Activated T-helper 17 cell treated with anti-CD3 and anti-CD28 coated beads, Interleukin-2, amount 50 U/mL, for 72 hours (primary cell): Measurements from ENCODE around the gene ZNF154. TPM values are rescaled to one million over a fixed set of nuclear protein-coding genes. Genes with fewer than 3 reads are reported as not detected.
"Not testable (repeated sequence)": the region's sequence is repeated elsewhere in the genome, so short reads cannot be mapped to it uniquely, and the experiment has no call there.

Experiments
- ATAC-seq: fragments of 150-1000 bp; cut with Tn5 transposase; replicated peaks from 2 replicates; pipeline ENCODE4 v1.10.0; 2021; ENCODE audit warnings: mild to moderate bottlenecking, moderate library complexity
- H3K27ac Mint-ChIP-seq: one replicate; pipeline ENCODE4 v1.8.0; 2022; ENCODE audit warnings: mixed read lengths
- H3K27me3 Mint-ChIP-seq: one replicate; pipeline ENCODE4 v1.8.0; 2022; ENCODE audit warnings: mixed read lengths
- H3K36me3 Mint-ChIP-seq: one replicate; pipeline ENCODE4 v1.8.0; 2022; ENCODE audit warnings: low read depth, mild to moderate bottlenecking, mixed read lengths
- H3K4me1 Mint-ChIP-seq: one replicate; pipeline ENCODE4 v1.8.0; 2022; ENCODE audit warnings: mixed read lengths
- H3K4me3 Mint-ChIP-seq: one replicate; pipeline ENCODE4 v1.8.0; 2022; ENCODE audit warnings: mild to moderate bottlenecking, mixed read lengths
- H3K9me3 Mint-ChIP-seq: one replicate; pipeline ENCODE4 v1.8.0; 2022; ENCODE audit warnings: mixed read lengths
- total RNA-seq, 2 donors: library from RNA; stranded (reverse); gene quantifications; one replicate each; pipeline ENCODE4 v1.2.3, GENCODE V29; 2022

The ZNF154 gene
- 1 to 10 TPM in 1 of 2 donors, under 1 TPM in 1; 0.35 to 5.6 TPM for total RNA-seq

DNA sequence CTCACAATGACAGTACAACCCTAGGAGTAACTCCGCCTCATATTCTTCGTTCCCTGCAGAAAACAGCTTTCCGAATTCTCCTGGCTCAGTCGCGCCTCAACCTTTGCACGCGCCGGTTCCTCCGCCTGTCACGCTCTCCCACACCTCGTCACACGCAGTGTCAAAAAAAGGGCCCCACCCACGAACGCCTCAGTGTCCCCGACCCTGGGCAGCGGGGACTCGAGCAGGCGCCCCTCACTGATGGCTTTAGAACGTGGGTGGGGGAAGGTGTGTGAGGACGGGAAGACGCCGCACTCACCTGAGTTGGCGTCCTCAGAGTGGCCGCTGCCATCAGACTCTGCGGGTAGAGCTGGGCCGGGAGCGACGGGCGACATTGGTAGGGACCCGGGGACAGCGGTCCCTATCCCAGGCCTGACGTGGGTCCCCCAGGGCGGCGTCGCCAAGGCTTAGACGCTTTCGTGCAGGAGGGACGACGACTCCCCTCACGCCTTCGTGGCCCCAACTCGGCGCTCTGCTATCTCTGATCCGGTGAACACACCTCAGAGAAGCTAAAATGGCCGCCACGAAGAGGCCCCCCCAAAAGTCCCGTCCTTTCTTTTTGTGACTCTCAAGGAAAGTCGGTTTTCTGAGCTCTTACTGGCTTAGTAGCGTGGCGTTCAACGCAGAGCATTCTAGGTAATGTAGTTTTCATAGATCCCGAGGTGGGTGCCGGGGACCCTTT, at the start of gene ZNF154:
Gene ZNF154, minus strand, starts transcription at position 564 of the 721 bp plus-strand sequence. Its CDS starts 233 bp downstream, at position 331.
- Mint-ChIP-seq H3K9me3 (peaks cover 27% of the 10 kb centered on the region), H3K27me3 (no peaks in the 10 kb centered on the region), H3K27ac (peak within 1 kb of the TSS; percentile 92), H3K36me3 (peaks cover 55% of the 10 kb centered on the region), H3K4me1 (peaks cover 14% of the 10 kb centered on the region), H3K4me3 (peak within 1 kb of the TSS; percentile 86)
- peak; percentile 86 for ATAC-seq

DNA sequence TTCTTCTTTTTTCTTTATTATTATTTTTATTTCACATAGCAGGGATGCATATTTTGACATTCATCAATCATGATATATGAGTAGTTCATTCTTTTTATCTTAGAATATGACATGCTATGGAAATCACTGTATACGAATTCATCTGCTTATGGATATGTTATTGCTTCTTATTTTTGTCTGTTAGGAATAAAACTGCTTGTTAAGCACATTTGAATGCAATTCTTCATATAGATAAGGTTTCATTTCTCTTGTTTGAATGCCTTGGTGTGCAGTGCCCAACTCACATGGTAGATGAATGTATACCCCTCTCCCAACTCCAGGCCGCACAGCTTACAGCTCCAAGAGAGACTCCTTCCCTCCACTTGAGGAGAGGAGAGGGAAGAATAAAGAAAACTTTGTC, 48.9 kb upstream of the ZNF154 start:
- Mint-ChIP-seq H3K27ac (no peak overlapping the region), H3K9me3 (peaks cover 10% of the 10 kb centered on the region), H3K36me3 (peaks cover 82% of the 10 kb centered on the region), H3K4me1 (no peaks in the 10 kb centered on the region), H3K27me3 (no peaks in the 10 kb centered on the region), H3K4me3 (no peak overlapping the region)
- no peak for ATAC-seq

- no peaks in the 10 kb centered on the region for H3K4me1 Mint-ChIP-seq
- peaks cover 96% of the 10 kb centered on the region for H3K36me3 Mint-ChIP-seq
- H3K4me3 Mint-ChIP-seq = no peak overlapping the region
- H3K27ac Mint-ChIP-seq = no peak overlapping the region
- no peak for ATAC-seq
- H3K9me3 Mint-ChIP-seq = peaks cover 14% of the 10 kb centered on the region
- no peaks in the 10 kb centered on the region for H3K27me3 Mint-ChIP-seq
Observed at GRCh38 chr19:57755031-57755430, 46.0 kb upstream of the ZNF154 start.

- no peak overlapping the region for H3K27ac Mint-ChIP-seq
- no peaks in the 10 kb centered on the region for H3K4me1 Mint-ChIP-seq
- no peak for ATAC-seq
- no peak overlapping the region for H3K4me3 Mint-ChIP-seq
- H3K9me3 Mint-ChIP-seq = peaks cover 14% of the 10 kb centered on the region
- H3K36me3 Mint-ChIP-seq = peaks cover 98% of the 10 kb centered on the region
- H3K27me3 Mint-ChIP-seq = no peaks in the 10 kb centered on the region
Observed at GRCh38 chr19:57754091-57754673, 45.2 kb upstream of the ZNF154 start.

- H3K27ac Mint-ChIP-seq = peak overlapping the region; percentile 58
- no peak for ATAC-seq
Observed at GRCh38 chr19:57748029-57748428, 39.0 kb upstream of the ZNF154 start.

GRCh38 chr19:57747472-57747807, 38.4 kb upstream of the ZNF154 start:
- Mint-ChIP-seq H3K9me3 (peaks cover 9% of the 10 kb centered on the region), H3K27ac (peak overlapping the region; percentile 95), H3K27me3 (no peaks in the 10 kb centered on the region), H3K4me1 (peaks cover 10% of the 10 kb centered on the region), H3K36me3 (peaks cover 58% of the 10 kb centered on the region), H3K4me3 (peak overlapping the region; percentile 98)
- ATAC-seq = no peak

More at GRCh38 chr19:57748029-57748428, 39.0 kb upstream of the ZNF154 start:
- peak overlapping the region; percentile 98 for H3K4me3 Mint-ChIP-seq
- H3K36me3 Mint-ChIP-seq = peaks cover 64% of the 10 kb centered on the region
- H3K27me3 Mint-ChIP-seq = no peaks in the 10 kb centered on the region
- H3K9me3 Mint-ChIP-seq = peaks cover 9% of the 10 kb centered on the region
- peaks cover 10% of the 10 kb centered on the region for H3K4me1 Mint-ChIP-seq

DNA sequence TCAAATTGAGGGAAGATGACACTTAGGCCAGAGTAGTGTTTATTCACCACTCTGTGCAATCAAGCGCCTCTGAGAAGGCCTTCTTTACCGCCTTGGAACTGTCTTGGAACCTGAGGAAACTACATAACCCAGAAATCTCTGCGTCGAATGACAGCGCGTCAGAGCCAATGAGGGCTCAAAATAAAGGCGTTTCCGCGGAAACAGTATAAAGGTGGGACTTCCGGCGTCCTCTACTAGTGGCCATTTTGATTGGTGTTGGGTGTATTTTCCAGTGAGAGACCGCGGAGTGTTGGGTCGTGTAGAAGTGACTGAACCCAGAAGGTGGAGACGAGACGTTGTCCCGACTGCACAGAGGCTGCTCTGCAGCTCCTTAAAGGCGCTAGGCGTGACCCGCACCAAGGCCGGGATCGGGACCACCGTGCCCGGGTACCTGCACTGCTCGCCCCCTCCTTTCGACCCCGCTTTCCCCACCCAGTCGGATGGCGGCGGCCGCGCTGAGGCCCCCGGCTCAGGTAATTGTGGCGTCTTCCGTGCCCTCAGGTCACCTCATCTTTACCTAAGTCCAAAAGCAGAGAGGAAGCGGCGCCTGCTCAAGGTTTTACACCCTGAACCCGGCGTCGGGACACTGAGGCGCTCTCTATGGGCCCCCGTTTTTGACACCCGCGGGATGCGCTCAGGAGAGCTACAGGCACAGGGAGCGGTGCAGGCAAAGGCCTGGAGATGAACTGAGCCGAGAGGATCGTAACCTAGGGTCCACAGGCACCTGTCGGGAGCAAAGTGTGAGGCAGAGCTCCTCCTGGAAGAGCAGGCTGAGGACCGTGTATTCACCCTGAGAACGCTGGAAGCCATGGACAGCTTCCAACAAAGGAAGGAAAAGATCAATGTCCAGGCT, 37.8 kb upstream of the ZNF154 start, which contains the start of gene ZNF776:
Gene ZNF776, plus strand, starts transcription at position 236 of the 892 bp plus-strand sequence. Its CDS starts 244 bp downstream, at position 480.
- Mint-ChIP-seq H3K27ac (peak within 1 kb of the TSS; percentile 95), H3K27me3 (no peaks in the 10 kb centered on the region), H3K4me3 (peak within 1 kb of the TSS; percentile 98), H3K36me3 (peaks cover 52% of the 10 kb centered on the region), H3K4me1 (peaks cover 10% of the 10 kb centered on the region), H3K9me3 (peaks cover 5% of the 10 kb centered on the region)
- ATAC-seq = peak; percentile 100

- H3K27me3 Mint-ChIP-seq, H3K36me3 Mint-ChIP-seq, H3K4me3 Mint-ChIP-seq, ATAC-seq, H3K9me3 Mint-ChIP-seq, H3K27ac Mint-ChIP-seq, H3K4me1 Mint-ChIP-seq: not testable (repeated sequence)
Observed at GRCh38 chr19:57738770-57739169, 29.8 kb upstream of the ZNF154 start.

- H3K27ac Mint-ChIP-seq, H3K36me3 Mint-ChIP-seq, H3K27me3 Mint-ChIP-seq, H3K4me3 Mint-ChIP-seq, ATAC-seq, H3K4me1 Mint-ChIP-seq, H3K9me3 Mint-ChIP-seq: not testable (repeated sequence)
Observed at GRCh38 chr19:57738320-57738719, 29.3 kb upstream of the ZNF154 start.

DNA sequence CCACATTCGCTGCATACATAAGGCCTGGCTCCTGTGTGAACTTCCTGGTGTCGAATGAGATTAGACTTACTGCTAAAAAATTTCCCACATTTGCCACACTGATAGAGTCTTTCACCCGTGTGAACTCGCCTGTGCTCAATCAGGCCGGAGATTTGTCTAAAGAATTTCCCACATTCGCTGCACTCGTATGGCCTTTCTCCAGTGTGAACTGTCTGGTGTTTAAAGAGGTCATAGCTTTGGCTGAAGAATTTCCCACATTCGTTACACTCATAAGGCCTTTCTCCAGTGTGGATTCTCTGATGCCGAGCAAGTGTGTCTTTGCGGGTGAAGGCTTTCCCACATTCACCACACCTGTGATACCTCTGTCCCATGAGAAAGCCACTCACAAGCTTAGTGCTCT, 11.9 kb upstream of the ZNF154 start:
- H3K27ac Mint-ChIP-seq = no peak overlapping the region
- H3K4me1 Mint-ChIP-seq = peaks cover 9% of the 10 kb centered on the region
- H3K9me3 Mint-ChIP-seq = peaks cover 40% of the 10 kb centered on the region
- H3K4me3 Mint-ChIP-seq = no peak overlapping the region
- peaks cover 72% of the 10 kb centered on the region for H3K36me3 Mint-ChIP-seq
- no peak for ATAC-seq
- H3K27me3 Mint-ChIP-seq = no peaks in the 10 kb centered on the region

- peaks cover 8% of the 10 kb centered on the region for H3K4me1 Mint-ChIP-seq
- H3K9me3 Mint-ChIP-seq = peaks cover 39% of the 10 kb centered on the region
- no peak overlapping the region for H3K4me3 Mint-ChIP-seq
- no peaks in the 10 kb centered on the region for H3K27me3 Mint-ChIP-seq
- ATAC-seq = no peak
- peaks cover 70% of the 10 kb centered on the region for H3K36me3 Mint-ChIP-seq
- H3K27ac Mint-ChIP-seq = no peak overlapping the region
Observed at GRCh38 chr19:57719901-57720519, 11.0 kb upstream of the ZNF154 start.

DNA sequence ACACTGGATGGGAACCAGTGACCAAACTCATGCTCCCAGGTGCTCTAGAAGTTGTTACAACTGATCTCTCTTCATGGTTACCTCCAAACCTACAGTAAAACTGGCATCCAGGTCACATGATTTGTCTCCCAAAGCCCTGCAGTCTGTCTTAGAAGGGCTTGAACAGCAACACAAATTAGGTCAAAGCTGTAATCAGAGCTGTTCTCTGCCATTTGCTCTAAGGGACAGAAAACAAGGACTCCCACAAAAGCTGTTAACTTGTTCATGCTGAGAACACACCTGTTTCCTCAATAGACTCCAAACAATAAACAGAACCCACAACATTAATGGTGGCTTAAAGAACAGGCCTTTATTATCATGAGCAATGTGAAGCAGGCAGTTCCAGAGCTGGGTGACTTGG, 10.4 kb upstream of the ZNF154 start:
- Mint-ChIP-seq H3K27me3 (no peaks in the 10 kb centered on the region), H3K36me3 (peaks cover 64% of the 10 kb centered on the region), H3K9me3 (peaks cover 36% of the 10 kb centered on the region), H3K4me3 (no peak overlapping the region), H3K4me1 (peaks cover 4% of the 10 kb centered on the region), H3K27ac (no peak overlapping the region)
- no peak for ATAC-seq

GRCh38 chr19:57712222-57712621, 3.2 kb upstream of the ZNF154 start:
- peaks cover 30% of the 10 kb centered on the region for H3K36me3 Mint-ChIP-seq
- ATAC-seq = no peak
- H3K27ac Mint-ChIP-seq = no peak overlapping the region
- no peak overlapping the region for H3K4me3 Mint-ChIP-seq
- H3K27me3 Mint-ChIP-seq = no peaks in the 10 kb centered on the region
- peaks cover 27% of the 10 kb centered on the region for H3K9me3 Mint-ChIP-seq
- peaks cover 5% of the 10 kb centered on the region for H3K4me1 Mint-ChIP-seq

DNA sequence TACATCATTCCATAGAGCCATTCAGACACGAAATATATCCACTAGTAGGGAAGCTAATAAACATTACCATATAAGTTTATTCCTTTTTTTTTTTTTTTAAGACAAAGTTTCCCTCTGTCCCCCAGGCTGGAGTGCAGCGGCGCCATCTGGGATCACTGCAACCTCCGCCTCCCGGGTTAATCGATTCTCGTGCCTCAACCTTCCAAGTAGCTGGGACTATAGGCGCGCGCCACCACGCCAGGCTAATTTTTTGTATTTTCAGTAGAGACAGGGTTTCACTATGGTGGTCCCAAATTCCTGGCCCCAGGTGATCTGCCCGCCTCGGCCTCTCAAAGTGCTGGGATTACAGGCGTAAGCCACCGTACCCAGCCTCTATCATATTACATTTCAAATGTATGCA, 612 bp upstream of the ZNF154 start:
- H3K27me3 Mint-ChIP-seq = no peaks in the 10 kb centered on the region
- peaks cover 14% of the 10 kb centered on the region for H3K4me1 Mint-ChIP-seq
- ATAC-seq = no peak
- peaks cover 47% of the 10 kb centered on the region for H3K36me3 Mint-ChIP-seq
- H3K27ac Mint-ChIP-seq = peak overlapping the region; percentile 92
- peak overlapping the region; percentile 86 for H3K4me3 Mint-ChIP-seq
- H3K9me3 Mint-ChIP-seq = peaks cover 23% of the 10 kb centered on the region
